K562 (cell line): ENCODE results near the gene FOXN1. TPM values are rescaled to one million over a fixed set of nuclear protein-coding genes. Genes with fewer than 3 reads are reported as not detected.
A peak's percentile ranks its signal among the peaks of the same experiment; 100 is the strongest.

Experiments used
- ARID2 ChIP-seq: fragments of 450-650 bp; IDR thresholded peaks from 2 replicates; pipeline ENCODE4 v1.6.1; 2017; ENCODE audit warnings: antibody characterized with exemption, mild to moderate bottlenecking
- ATF4 ChIP-seq: fragments of 450-650 bp; formaldehyde crosslinking; IDR thresholded peaks from 2 replicates; pipeline ENCODE4 v1.4.0; 2022; ENCODE audit warnings: mild to moderate bottlenecking, moderate library complexity
- BDP1 ChIP-seq: IDR thresholded peaks from 3 replicates; pipeline ENCODE4 v1.6.1; 2011; ENCODE audit not compliant: insufficient read length, insufficient read depth
- CBX2 ChIP-seq: fragments of 200-600 bp; sonication (generic); IDR thresholded peaks from one replicate; pipeline ENCODE4 v1.6.1; 2012; ENCODE audit warnings: mild to moderate bottlenecking, low read length, inconsistent platforms; ENCODE audit not compliant: insufficient read depth, poor library complexity, severe bottlenecking
- CBX8 ChIP-seq: fragments of 200-600 bp; sonication (generic); IDR thresholded peaks from 2 replicates; pipeline ENCODE4 v1.6.1; 2012; ENCODE audit warnings: borderline replicate concordance, mixed run types, low read depth, mild to moderate bottlenecking, moderate library complexity, mixed read lengths, low read length, control low read depth, inconsistent platforms; ENCODE audit not compliant: poor library complexity, severe bottlenecking; ENCODE audit errors: extremely low read depth
- CSDE1 ChIP-seq, 2 experiments: fragments of 450-650 bp; IDR thresholded peaks; 2 replicates each; pipeline ENCODE4 v1.6.1; 2016; ENCODE audit warnings: mild to moderate bottlenecking in 1 of 2
- ELF2 ChIP-seq: fragments of 250-450 bp; sonication (Bioruptor Pico); IDR thresholded peaks from 2 replicates; pipeline ENCODE4 v1.5.0; 2021; ENCODE audit warnings: mild to moderate bottlenecking
- NKRF ChIP-seq: fragments of 450-650 bp; IDR thresholded peaks from 2 replicates; pipeline ENCODE4 v1.6.1; 2016; ENCODE audit warnings: borderline replicate concordance
- PHTF2 ChIP-seq: fragments of 250-450 bp; sonication (Bioruptor Pico); IDR thresholded peaks from 2 replicates; pipeline ENCODE4 v1.5.0; 2021; ENCODE audit warnings: mild to moderate bottlenecking
- SMARCE1 ChIP-seq: fragments of 450-650 bp; IDR thresholded peaks from 2 replicates; pipeline ENCODE4 v1.7.1; 2016; ENCODE audit warnings: mild to moderate bottlenecking
- TCF3 ChIP-seq: sonication (generic); formaldehyde crosslinking; IDR thresholded peaks from 2 replicates; pipeline ENCODE4 v1.4.0; 2020; ENCODE audit warnings: mild to moderate bottlenecking, missing genetic modification reagents
- TEAD4 ChIP-seq, 2 experiments: sonication (generic) in 1 of 2; formaldehyde crosslinking in 1 of 2; IDR thresholded peaks; 2 replicates each; pipeline versions ENCODE4 v1.6.1 to v1.8.0; 2012 to 2022; ENCODE audit warnings: borderline replicate concordance in 1 of 2, inconsistent platforms in 1 of 2, low read length in 1 of 2, mild to moderate bottlenecking in 1 of 2, missing genetic modification reagents in 1 of 2
- THRA ChIP-seq: fragments of 450-650 bp; IDR thresholded peaks from 2 replicates; pipeline ENCODE4 v1.6.1; 2017; ENCODE audit warnings: mild to moderate bottlenecking, moderate library complexity
- ZBTB17 ChIP-seq: fragments of 450-650 bp; formaldehyde crosslinking; IDR thresholded peaks from 2 replicates; pipeline ENCODE4 v1.4.0; 2020; ENCODE audit warnings: mild to moderate bottlenecking
- ZFP30 ChIP-seq: fragments of 250-450 bp; sonication (Bioruptor Pico); IDR thresholded peaks from 2 replicates; pipeline ENCODE4 v1.8.0; 2022; ENCODE audit warnings: moderate library complexity, mild to moderate bottlenecking, inconsistent platforms, borderline replicate concordance
- polyA plus RNA-seq, 8 experiments: library from polyadenylated mRNA; depleted of rRNA in 4 of 8; stranded (reverse) in 5 of 8; unstranded in 3 of 8; fragments of >200 nt; fragmentation: Nextera tagmentation in 2 of 8; fragmentation: Illumina TruSeq in 1 of 8; extraction: Ambion mirVana in 2 of 8; extraction: Trizol in 1 of 8; gene quantifications; 2 replicates each; pipeline versions ENCODE4 v1.2.1 to v1.2.3, GENCODE V29; 2011 to 2014; ENCODE audit warnings: inconsistent platforms in 1 of 8, missing spikeins in 1 of 8
- total RNA-seq, 7 experiments: library from RNA; depleted of rRNA in 6 of 7; stranded (reverse); fragments of >200 nt in 6 of 7; fragmentation: Illumina TruSeq in 2 of 7; extraction: Trizol in 2 of 7; gene quantifications; 2 replicates each; pipeline versions ENCODE4 v1.2.1 to v1.2.3, GENCODE V29; 2011 to 2021; ENCODE audit warnings: low replicate concordance in 1 of 7
- TF ChIP-seq, protein P1 (sequence below): sonication (generic); formaldehyde crosslinking; IDR thresholded peaks from 2 replicates; pipeline ENCODE4 v1.8.0; 2023; ENCODE audit warnings: mild to moderate bottlenecking, missing genetic modification reagents
- TF ChIP-seq, protein P2 (sequence below): sonication (generic); formaldehyde crosslinking; IDR thresholded peaks from 2 replicates; pipeline ENCODE4 v1.8.1; 2023; ENCODE audit warnings: mild to moderate bottlenecking, missing genetic modification reagents

FOXN1 gene
- total and polyA plus RNA-seq, 9 of the 15 experiments (the other 6 are each of a cell fraction or from before 2014, with no cell fraction given): not detected

DNA sequence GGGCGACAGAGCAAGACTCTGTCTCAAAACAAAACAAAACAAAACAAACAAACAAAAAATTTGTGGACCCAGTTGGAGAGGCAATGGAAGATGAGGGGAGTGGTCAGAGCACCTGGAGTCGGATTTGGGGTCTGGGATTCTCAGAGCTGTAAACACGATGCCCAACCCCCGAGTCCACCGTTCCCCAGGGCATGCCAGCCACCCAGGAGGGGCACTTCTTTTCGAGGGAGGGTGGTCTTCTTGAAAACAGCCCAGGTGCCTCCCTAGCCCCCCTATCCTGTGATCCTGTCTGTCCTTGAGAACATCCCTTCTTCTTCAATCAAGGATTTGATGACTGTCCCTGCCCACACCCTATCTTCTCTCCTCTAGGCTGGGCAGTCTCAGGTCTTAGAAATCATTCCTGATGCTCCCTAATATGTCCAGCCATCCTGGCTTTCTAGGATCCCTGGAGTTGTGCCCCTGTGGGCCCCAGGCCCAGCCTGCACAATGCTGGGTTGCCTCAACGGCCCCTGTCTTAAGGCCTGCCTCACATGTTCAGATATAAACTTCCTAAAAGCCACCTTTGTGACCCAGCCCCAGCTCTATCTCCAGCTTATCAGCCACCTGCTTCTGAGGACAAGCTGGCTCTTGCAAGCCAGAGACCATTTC, 35.8 kb upstream of the FOXN1 start (continued):
- TF ChIP-seq PHTF2 (CRISPR knock-in tag) (no peak), ZBTB17 (CRISPR knock-in tag) (peak; percentile 87; the same call in 1 of the 2 replicates), ATF4 (CRISPR knock-in tag) (no peak), TEAD4 (IDR thresholded peaks at IDR 0.05; ENCODE audit: low read length) (peak; percentile 27; the same call in 1 of the 2 replicates), TEAD4 (CRISPR knock-in tag; IDR thresholded peaks at IDR 0.05; ENCODE audit: borderline replicate concordance) (no peak), SMARCE1 (no peak), ARID2 (no peak), THRA (no peak), CBX2 (no peak), ELF2 (CRISPR knock-in tag) (no peak), BDP1 (no peak), TCF3 (peak; percentile 49), NKRF (no peak), CSDE1 (IDR thresholded peaks at IDR 0.05) (no peak), CBX8 (no peak), ZFP30 (no peak)
- TF ChIP-seq, protein P1, sequence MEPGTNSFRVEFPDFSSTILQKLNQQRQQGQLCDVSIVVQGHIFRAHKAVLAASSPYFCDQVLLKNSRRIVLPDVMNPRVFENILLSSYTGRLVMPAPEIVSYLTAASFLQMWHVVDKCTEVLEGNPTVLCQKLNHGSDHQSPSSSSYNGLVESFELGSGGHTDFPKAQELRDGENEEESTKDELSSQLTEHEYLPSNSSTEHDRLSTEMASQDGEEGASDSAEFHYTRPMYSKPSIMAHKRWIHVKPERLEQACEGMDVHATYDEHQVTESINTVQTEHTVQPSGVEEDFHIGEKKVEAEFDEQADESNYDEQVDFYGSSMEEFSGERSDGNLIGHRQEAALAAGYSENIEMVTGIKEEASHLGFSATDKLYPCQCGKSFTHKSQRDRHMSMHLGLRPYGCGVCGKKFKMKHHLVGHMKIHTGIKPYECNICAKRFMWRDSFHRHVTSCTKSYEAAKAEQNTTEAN: no peak
- TF ChIP-seq, protein P2, sequence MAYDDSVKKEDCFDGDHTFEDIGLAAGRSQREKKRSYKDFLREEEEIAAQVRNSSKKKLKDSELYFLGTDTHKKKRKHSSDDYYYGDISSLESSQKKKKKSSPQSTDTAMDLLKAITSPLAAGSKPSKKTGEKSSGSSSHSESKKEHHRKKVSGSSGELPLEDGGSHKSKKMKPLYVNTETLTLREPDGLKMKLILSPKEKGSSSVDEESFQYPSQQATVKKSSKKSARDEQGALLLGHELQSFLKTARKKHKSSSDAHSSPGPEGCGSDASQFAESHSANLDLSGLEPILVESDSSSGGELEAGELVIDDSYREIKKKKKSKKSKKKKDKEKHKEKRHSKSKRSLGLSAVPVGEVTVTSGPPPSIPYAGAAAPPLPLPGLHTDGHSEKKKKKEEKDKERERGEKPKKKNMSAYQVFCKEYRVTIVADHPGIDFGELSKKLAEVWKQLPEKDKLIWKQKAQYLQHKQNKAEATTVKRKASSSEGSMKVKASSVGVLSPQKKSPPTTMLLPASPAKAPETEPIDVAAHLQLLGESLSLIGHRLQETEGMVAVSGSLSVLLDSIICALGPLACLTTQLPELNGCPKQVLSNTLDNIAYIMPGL (CRISPR knock-in tag): no peak
